OCI-LY3 (cell line): ENCODE data around the gene MIS18A.
"Not testable (repeated sequence)": the region's sequence is repeated elsewhere in the genome, so short reads cannot be mapped to it uniquely, and the experiment has no call there.

Experiments used
- H2AFZ ChIP-seq: fragments of 200-600, 300-600 bp; shearing (Covaris generic); 2 replicates; pipeline ENCODE4 v1.6.0; 2014; ENCODE audit warnings: antibody characterized with exemption, low read depth, low read length
- H3K27ac ChIP-seq: fragments of 200-600, 300-600 bp; sonication (generic); 2 replicates; pipeline ENCODE4 v1.5.1; 2014; ENCODE audit warnings: mild to moderate bottlenecking, low read length, moderate library complexity, mixed read lengths
- H3K27me3 ChIP-seq: fragments of 200-600, 300-600 bp; sonication (generic); 2 replicates; pipeline ENCODE4 v1.6.1; 2014; ENCODE audit warnings: low read depth, low read length, mixed read lengths
- H3K36me3 ChIP-seq: fragments of 200-600, 300-600 bp; sonication (generic); replicated peaks from 2 replicates; pipeline ENCODE3; 2014; ENCODE audit warnings: low read depth, low read length, mixed read lengths
- H3K4me1 ChIP-seq: fragments of 300-600, 200-600 bp; sonication (generic); 2 replicates; pipeline ENCODE4 v1.6.1; 2014; ENCODE audit warnings: low read length, mixed read lengths
- H3K4me2 ChIP-seq: fragments of 200-600, 300-600 bp; sonication (generic); 2 replicates; pipeline ENCODE4 v1.6.1; 2014; ENCODE audit warnings: low read length, mixed read lengths
- H3K4me3 ChIP-seq: fragments of 300-600, 200-600 bp; sonication (generic); 2 replicates; pipeline ENCODE4 v1.5.1; 2014; ENCODE audit warnings: antibody characterized with exemption, mild to moderate bottlenecking, low read length, moderate library complexity
- H3K79me2 ChIP-seq: fragments of 300-600, 200-600 bp; shearing (Covaris generic); 2 replicates; pipeline ENCODE4 v1.6.1; 2014; ENCODE audit warnings: mild to moderate bottlenecking, low read length, mixed read lengths
- H3K9ac ChIP-seq: fragments of 300-600, 200-600 bp; shearing (Covaris generic); 2 replicates; pipeline ENCODE4 v1.6.0; 2014; ENCODE audit warnings: mild to moderate bottlenecking, low read length, moderate library complexity
- H3K9me3 ChIP-seq: fragments of 200-600, 300-600 bp; shearing (Covaris generic); 2 replicates; pipeline ENCODE4 v1.6.1; 2014; ENCODE audit warnings: low read length, mixed read lengths; ENCODE audit not compliant: insufficient read depth
- H4K20me1 ChIP-seq: fragments of 200-600, 300-600 bp; sonication (generic); 2 replicates; pipeline ENCODE4 v1.6.1; 2016; ENCODE audit warnings: low read length, mixed read lengths; ENCODE audit not compliant: insufficient read depth
- CTCF ChIP-seq: fragments of 200-600, 300-600 bp; sonication (generic); IDR thresholded peaks from 2 replicates; pipeline ENCODE4 v1.5.1; 2014; ENCODE audit warnings: antibody characterized with exemption, low read length, low read depth
- EZH2phosphoT487 ChIP-seq: fragments of 200-600 bp; shearing (Covaris generic); IDR thresholded peaks from 2 replicates; pipeline ENCODE4 v1.6.1; 2018; ENCODE audit warnings: antibody characterized with exemption, mixed run types, low read depth

Gene MIS18A

GRCh38 chr21:32261929-32262328 is 16.9 kb downstream of the MIS18A start:
- Histone ChIP-seq H3K4me2 (no peak overlapping the region), H3K27ac (no peak overlapping the region), H3K79me2 (no peaks in the 10 kb centered on the region), H3K4me3 (no peak overlapping the region), H3K9ac (no peak overlapping the region), H3K36me3 (no peaks in the 10 kb centered on the region), H3K4me1 (peaks cover 4% of the 10 kb centered on the region; the same call in 1 of the 2 replicates), H2AFZ (no peak overlapping the region), H3K27me3 (no peaks in the 10 kb centered on the region), H3K9me3 (no peaks in the 10 kb centered on the region), H4K20me1 (no peaks in the 10 kb centered on the region)
- TF ChIP-seq EZH2phosphoT487 (no peak), CTCF (no peak)

- TF ChIP-seq CTCF (no peak), EZH2phosphoT487 (no peak)
- Histone ChIP-seq H3K36me3 (no peaks in the 10 kb centered on the region), H3K4me2 (no peak overlapping the region), H3K4me3 (no peak overlapping the region), H3K79me2 (no peaks in the 10 kb centered on the region), H3K9ac (no peak overlapping the region), H4K20me1 (no peaks in the 10 kb centered on the region), H3K4me1 (peaks cover 15% of the 10 kb centered on the region), H3K27ac (no peak overlapping the region), H2AFZ (no peak overlapping the region), H3K9me3 (no peaks in the 10 kb centered on the region), H3K27me3 (0 out of 2 replicates have a peak, but pooled peaks cover 8% of the 10 kb centered on the region)
Observed at GRCh38 chr21:32260130-32260529, 18.7 kb downstream of the MIS18A start.

GRCh38 chr21:32258786-32259048 is 20.1 kb downstream of the MIS18A start:
- H3K4me3 ChIP-seq, H3K9ac ChIP-seq, H3K9me3 ChIP-seq, H3K27ac ChIP-seq, H3K4me2 ChIP-seq, H3K36me3 ChIP-seq, H3K27me3 ChIP-seq, H3K79me2 ChIP-seq, H2AFZ ChIP-seq, H4K20me1 ChIP-seq: not testable (repeated sequence)
- peaks cover 15% of the 10 kb centered on the region for H3K4me1 ChIP-seq

- peaks cover 15% of the 10 kb centered on the region for H3K4me1 ChIP-seq
- H2AFZ ChIP-seq = no peak overlapping the region
- H3K9ac ChIP-seq = no peak overlapping the region
- peaks cover 8% of the 10 kb centered on the region; the same call in 1 of the 2 replicates for H3K27me3 ChIP-seq
- no peak overlapping the region for H3K27ac ChIP-seq
- no peaks in the 10 kb centered on the region for H3K36me3 ChIP-seq
- H3K4me3 ChIP-seq = no peak overlapping the region
- no peaks in the 10 kb centered on the region for H3K9me3 ChIP-seq
- no peak overlapping the region for H3K4me2 ChIP-seq
- no peaks in the 10 kb centered on the region for H4K20me1 ChIP-seq
- no peaks in the 10 kb centered on the region for H3K79me2 ChIP-seq
- TF ChIP-seq EZH2phosphoT487 (no peak), CTCF (peak; percentile 70)
Observed at GRCh38 chr21:32257962-32258785, 20.7 kb downstream of the MIS18A start.
